Measurements from ENCODE around the gene CYFIP1.
A peak's percentile ranks its signal among the peaks of the same experiment; 100 is the strongest.

- TF ChIP-seq, protein P1, sequence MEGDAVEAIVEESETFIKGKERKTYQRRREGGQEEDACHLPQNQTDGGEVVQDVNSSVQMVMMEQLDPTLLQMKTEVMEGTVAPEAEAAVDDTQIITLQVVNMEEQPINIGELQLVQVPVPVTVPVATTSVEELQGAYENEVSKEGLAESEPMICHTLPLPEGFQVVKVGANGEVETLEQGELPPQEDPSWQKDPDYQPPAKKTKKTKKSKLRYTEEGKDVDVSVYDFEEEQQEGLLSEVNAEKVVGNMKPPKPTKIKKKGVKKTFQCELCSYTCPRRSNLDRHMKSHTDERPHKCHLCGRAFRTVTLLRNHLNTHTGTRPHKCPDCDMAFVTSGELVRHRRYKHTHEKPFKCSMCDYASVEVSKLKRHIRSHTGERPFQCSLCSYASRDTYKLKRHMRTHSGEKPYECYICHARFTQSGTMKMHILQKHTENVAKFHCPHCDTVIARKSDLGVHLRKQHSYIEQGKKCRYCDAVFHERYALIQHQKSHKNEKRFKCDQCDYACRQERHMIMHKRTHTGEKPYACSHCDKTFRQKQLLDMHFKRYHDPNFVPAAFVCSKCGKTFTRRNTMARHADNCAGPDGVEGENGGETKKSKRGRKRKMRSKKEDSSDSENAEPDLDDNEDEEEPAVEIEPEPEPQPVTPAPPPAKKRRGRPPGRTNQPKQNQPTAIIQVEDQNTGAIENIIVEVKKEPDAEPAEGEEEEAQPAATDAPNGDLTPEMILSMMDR (IDR thresholded peaks at IDR 0.05), result peak in 1 of 4 experiments; percentile 25
- peak in 2 of 4 donors; percentile 32 to 83 for TF ChIP-seq EP300 (IDR thresholded peaks at IDR 0.05)
- peak; percentile 82 to 83 for TF ChIP-seq POLR2A (IDR thresholded peaks at IDR 0.05)
- TF ChIP-seq POLR2AphosphoS5 (IDR thresholded peaks at IDR 0.05), result peak; percentile 93 to 97 (median 96)
Measured at GRCh38 chr15:22838292-22839042, 141.7 kb downstream of the CYFIP1 start, which contains the start of gene NIPA2.

Measured in sigmoid colon (tissue), 4 donors.